GM23338 (cell line): Measurements from ENCODE around the gene ZFPL1. TPM values are rescaled to one million over a fixed set of nuclear protein-coding genes. Genes with fewer than 3 reads are reported as not detected.

ENCODE experiments used
- ATAC-seq: fragments of 200-7000 bp; cut with Tn5 transposase; 3 replicates; pipeline ENCODE4 v1.9.1; 2020
- DNase-seq: peaks from one replicate; pipeline ENCODE4 v3.0.0-alpha.2; 2015; ENCODE audit warnings: low spot score
- H2AFZ ChIP-seq: fragments of 200-600 bp; sonication (generic); 2 replicates; pipeline ENCODE4 v1.8.0; 2016; ENCODE audit warnings: antibody characterized with exemption, mild to moderate bottlenecking, moderate library complexity
- H3F3A ChIP-seq: fragments of 200-600 bp; sonication (generic); replicated peaks from 2 replicates; pipeline ENCODE4 v1.8.0; 2017; ENCODE audit warnings: antibody characterized with exemption, mixed run types, low read depth
- H3K27ac ChIP-seq: fragments of 200-600 bp; sonication (generic); 2 replicates; pipeline ENCODE4 v1.6.1; 2016; ENCODE audit warnings: low read depth
- H3K27me3 ChIP-seq: fragments of 200-600 bp; sonication (generic); 2 replicates; pipeline ENCODE4 v1.8.0; 2016; ENCODE audit warnings: mild to moderate bottlenecking, mixed run types, moderate library complexity; ENCODE audit not compliant: insufficient read depth
- H3K36me3 ChIP-seq: fragments of 200-600 bp; sonication (generic); 2 replicates; pipeline ENCODE4 v1.8.0; 2016; ENCODE audit warnings: mild to moderate bottlenecking; ENCODE audit not compliant: insufficient read depth
- H3K4me1 ChIP-seq: fragments of 200-600 bp; sonication (generic); 2 replicates; pipeline ENCODE4 v1.8.0; 2016; ENCODE audit warnings: mild to moderate bottlenecking, moderate library complexity; ENCODE audit not compliant: insufficient read depth
- H3K4me2 ChIP-seq: fragments of 200-600 bp; sonication (generic); 2 replicates; pipeline ENCODE4 v1.7.1; 2017; ENCODE audit warnings: mixed run types
- H3K4me3 ChIP-seq: fragments of 200-600 bp; sonication (generic); 2 replicates; pipeline ENCODE4 v1.6.1; 2016; ENCODE audit warnings: mixed run types
- H3K79me2 ChIP-seq: fragments of 200-600 bp; sonication (generic); replicated peaks from 2 replicates; pipeline ENCODE4 v1.8.0; 2017; ENCODE audit warnings: mild to moderate bottlenecking; ENCODE audit not compliant: insufficient read depth
- H3K9me2 ChIP-seq: fragments of 200-600 bp; sonication (generic); 2 replicates; pipeline ENCODE4 v1.8.0; 2017; ENCODE audit not compliant: insufficient read depth
- H4K20me1 ChIP-seq: fragments of 200-600 bp; sonication (generic); replicated peaks from 2 replicates; pipeline ENCODE4 v1.8.0; 2017; ENCODE audit warnings: mild to moderate bottlenecking; ENCODE audit not compliant: insufficient read depth
- H3K27ac Mint-ChIP-seq: 2 replicates; pipeline ENCODE4 v1.8.0; 2020; ENCODE audit warnings: inconsistent platforms, mild to moderate bottlenecking, moderate library complexity, mixed read lengths
- H3K27me3 Mint-ChIP-seq: 3 replicates; pipeline ENCODE4 v1.8.0; 2022; ENCODE audit warnings: low read depth, mild to moderate bottlenecking, moderate library complexity, mixed read lengths, inconsistent platforms; ENCODE audit not compliant: insufficient read depth, poor library complexity
- H3K36me3 Mint-ChIP-seq: 3 replicates; pipeline ENCODE4 v1.8.0; 2021; ENCODE audit warnings: low read depth, mild to moderate bottlenecking, inconsistent platforms, moderate library complexity, mixed read lengths
- H3K4me1 Mint-ChIP-seq: 3 replicates; pipeline ENCODE4 v1.8.0; 2020; ENCODE audit warnings: mild to moderate bottlenecking, inconsistent platforms, mixed read lengths
- H3K4me3 Mint-ChIP-seq: 3 replicates; pipeline ENCODE4 v1.8.0; 2021; ENCODE audit warnings: moderate library complexity, mild to moderate bottlenecking, inconsistent platforms, mixed read lengths
- H3K9me3 Mint-ChIP-seq: 3 replicates; pipeline ENCODE4 v1.8.0; 2020; ENCODE audit warnings: moderate library complexity, mild to moderate bottlenecking, inconsistent platforms, mixed read lengths
- CTCF ChIP-seq, 2 experiments: fragments of 200-600 bp in 1 of 2; sonication (generic) in 1 of 2; conservative IDR thresholded peaks; 2 replicates each; pipeline versions ENCODE4 v1.5.1 to v1.6.1; 2016 to 2017; ENCODE audit warnings: antibody characterized with exemption in 2 of 2, low read depth in 2 of 2, mild to moderate bottlenecking in 2 of 2, moderate library complexity in 1 of 2
- NANOG ChIP-seq: IDR thresholded peaks from 2 replicates; pipeline ENCODE4 v1.6.1; 2016; ENCODE audit warnings: antibody characterized with exemption, borderline replicate concordance
- POLR2AphosphoS5 ChIP-seq: IDR thresholded peaks from 2 replicates; pipeline ENCODE4 v1.6.1; 2016; ENCODE audit warnings: antibody characterized with exemption, low read depth
- ZNF114 ChIP-seq: fragments of 250-450 bp; sonication (Bioruptor Pico); IDR thresholded peaks from 2 replicates; pipeline ENCODE4 v1.5.0; 2020; ENCODE audit warnings: mild to moderate bottlenecking, moderate library complexity
- polyA plus RNA-seq: library from polyadenylated mRNA; unstranded; fragments of >200 nt; fragmentation: Nextera tagmentation; extraction: Ambion mirVana; gene quantifications from 2 replicates; pipeline ENCODE4 v1.2.1, GENCODE V29; 2016
- total RNA-seq: library from RNA; depleted of rRNA; stranded (reverse); fragments of >200 nt; shearing (Covaris generic); gene quantifications from 2 replicates; pipeline ENCODE4 v1.2.3, GENCODE V29; 2014
- TF ChIP-seq, protein P1 (sequence below): fragments of 250-450 bp; sonication (Bioruptor Pico); IDR thresholded peaks from 2 replicates; pipeline ENCODE4 v1.5.0; 2020; ENCODE audit warnings: mild to moderate bottlenecking, moderate library complexity
- TF ChIP-seq, protein P2 (sequence below): IDR thresholded peaks from one replicate; pipeline ENCODE4 v1.6.1; 2018; ENCODE audit warnings: antibody characterized with exemption; ENCODE audit not compliant: unreplicated experiment

Gene ZFPL1
- total and polyA plus RNA-seq, 2 experiments from 2014 or later: 26.3 to 26.8 TPM

DNA sequence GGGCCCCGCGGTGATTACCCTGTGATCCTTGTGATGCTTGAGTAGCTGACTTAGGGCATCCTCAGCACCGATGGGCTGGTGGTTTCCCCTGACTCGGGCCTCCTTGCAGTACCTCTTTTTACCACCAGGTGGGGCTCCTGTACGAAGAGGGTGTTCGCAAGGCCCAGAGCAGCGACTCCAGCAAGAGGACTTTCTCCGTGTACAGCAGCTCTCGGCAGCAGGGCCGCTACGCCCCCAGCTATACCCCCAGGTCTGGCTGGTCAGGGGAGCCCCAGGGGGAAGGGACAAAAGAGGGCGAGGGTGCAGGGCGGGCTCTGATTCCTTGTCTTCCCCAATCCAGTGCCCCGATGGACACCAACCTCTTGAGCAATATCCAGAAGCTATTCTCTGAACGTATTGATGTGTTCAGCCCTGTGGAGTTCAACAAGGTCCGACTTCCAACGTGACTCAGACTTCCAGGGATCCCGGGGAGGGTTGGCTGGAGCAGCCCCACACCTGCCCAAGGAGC lies 26.4 kb downstream of the ZFPL1 start:
- Mint-ChIP-seq H3K9me3 (peaks cover 2% of the 10 kb centered on the region), H3K27me3 (peaks cover 29% of the 10 kb centered on the region), H3K4me3 (0 out of 3 replicates have a peak overlapping the region, but pooled peaks have one; percentile 12), H3K4me1 (peaks cover 25% of the 10 kb centered on the region), H3K27ac (no peak overlapping the region), H3K36me3 (peaks cover 18% of the 10 kb centered on the region; the same call in 2 of the 3 replicates)
- peak; percentile 21 for ATAC-seq
- Histone ChIP-seq H3K4me1 (peaks cover 13% of the 10 kb centered on the region), H3K27me3 (no peaks in the 10 kb centered on the region), H3K9me2 (no peaks in the 10 kb centered on the region), H2AFZ (no peak overlapping the region), H3F3A (peaks cover 9% of the 10 kb centered on the region; the same call in 1 of the 2 replicates), H3K4me3 (no peak overlapping the region), H4K20me1 (no peaks in the 10 kb centered on the region; the same call in 1 of the 2 replicates), H3K79me2 (0 out of 2 replicates have a peak, but pooled peaks cover 5% of the 10 kb centered on the region), H3K4me2 (peak overlapping the region; percentile 66; the same call in 1 of the 2 replicates), H3K27ac (no peak overlapping the region), H3K36me3 (no peaks in the 10 kb centered on the region)
- TF ChIP-seq POLR2AphosphoS5 (no peak), CTCF (conservative IDR thresholded peaks at IDR 0.05; ENCODE audit: low read depth in 2 of 2) (peak; percentile 84 to 90)
- peak; percentile 93 for DNase-seq

GRCh38 chr11:65111159-65111743 lies 27.2 kb downstream of the ZFPL1 start:
- no peak for DNase-seq
- no peak overlapping the region for H3K27ac ChIP-seq
- H3K9me2 ChIP-seq: no peaks in the 10 kb centered on the region
- H3K4me3 Mint-ChIP-seq: peak overlapping the region; percentile 96
- H3K9me3 Mint-ChIP-seq: peaks cover 2% of the 10 kb centered on the region; the same call in 2 of the 3 replicates
- peaks cover 13% of the 10 kb centered on the region for H3K4me1 ChIP-seq
- H2AFZ ChIP-seq: no peak overlapping the region
- peaks cover 4% of the 10 kb centered on the region; the same call in 1 of the 2 replicates for H3K79me2 ChIP-seq
- no peaks in the 10 kb centered on the region for H3K27me3 ChIP-seq
- H3K36me3 ChIP-seq: no peaks in the 10 kb centered on the region
- peak overlapping the region; percentile 99 for H3K4me2 ChIP-seq
- peaks cover 34% of the 10 kb centered on the region for H3K27me3 Mint-ChIP-seq
- peaks cover 12% of the 10 kb centered on the region for H3F3A ChIP-seq
- peaks cover 25% of the 10 kb centered on the region for H3K4me1 Mint-ChIP-seq
- H3K27ac Mint-ChIP-seq: no peak overlapping the region; the same call in 1 of the 2 replicates
- H3K4me3 ChIP-seq: peak overlapping the region; percentile 99
- H4K20me1 ChIP-seq: peaks cover 5% of the 10 kb centered on the region; the same call in 1 of the 2 replicates
- no peak for ATAC-seq
- H3K36me3 Mint-ChIP-seq: peaks cover 22% of the 10 kb centered on the region; the same call in 2 of the 3 replicates
- TF ChIP-seq NANOG (no peak), ZNF114 (CRISPR knock-in tag) (no peak)
- TF ChIP-seq, protein P1, sequence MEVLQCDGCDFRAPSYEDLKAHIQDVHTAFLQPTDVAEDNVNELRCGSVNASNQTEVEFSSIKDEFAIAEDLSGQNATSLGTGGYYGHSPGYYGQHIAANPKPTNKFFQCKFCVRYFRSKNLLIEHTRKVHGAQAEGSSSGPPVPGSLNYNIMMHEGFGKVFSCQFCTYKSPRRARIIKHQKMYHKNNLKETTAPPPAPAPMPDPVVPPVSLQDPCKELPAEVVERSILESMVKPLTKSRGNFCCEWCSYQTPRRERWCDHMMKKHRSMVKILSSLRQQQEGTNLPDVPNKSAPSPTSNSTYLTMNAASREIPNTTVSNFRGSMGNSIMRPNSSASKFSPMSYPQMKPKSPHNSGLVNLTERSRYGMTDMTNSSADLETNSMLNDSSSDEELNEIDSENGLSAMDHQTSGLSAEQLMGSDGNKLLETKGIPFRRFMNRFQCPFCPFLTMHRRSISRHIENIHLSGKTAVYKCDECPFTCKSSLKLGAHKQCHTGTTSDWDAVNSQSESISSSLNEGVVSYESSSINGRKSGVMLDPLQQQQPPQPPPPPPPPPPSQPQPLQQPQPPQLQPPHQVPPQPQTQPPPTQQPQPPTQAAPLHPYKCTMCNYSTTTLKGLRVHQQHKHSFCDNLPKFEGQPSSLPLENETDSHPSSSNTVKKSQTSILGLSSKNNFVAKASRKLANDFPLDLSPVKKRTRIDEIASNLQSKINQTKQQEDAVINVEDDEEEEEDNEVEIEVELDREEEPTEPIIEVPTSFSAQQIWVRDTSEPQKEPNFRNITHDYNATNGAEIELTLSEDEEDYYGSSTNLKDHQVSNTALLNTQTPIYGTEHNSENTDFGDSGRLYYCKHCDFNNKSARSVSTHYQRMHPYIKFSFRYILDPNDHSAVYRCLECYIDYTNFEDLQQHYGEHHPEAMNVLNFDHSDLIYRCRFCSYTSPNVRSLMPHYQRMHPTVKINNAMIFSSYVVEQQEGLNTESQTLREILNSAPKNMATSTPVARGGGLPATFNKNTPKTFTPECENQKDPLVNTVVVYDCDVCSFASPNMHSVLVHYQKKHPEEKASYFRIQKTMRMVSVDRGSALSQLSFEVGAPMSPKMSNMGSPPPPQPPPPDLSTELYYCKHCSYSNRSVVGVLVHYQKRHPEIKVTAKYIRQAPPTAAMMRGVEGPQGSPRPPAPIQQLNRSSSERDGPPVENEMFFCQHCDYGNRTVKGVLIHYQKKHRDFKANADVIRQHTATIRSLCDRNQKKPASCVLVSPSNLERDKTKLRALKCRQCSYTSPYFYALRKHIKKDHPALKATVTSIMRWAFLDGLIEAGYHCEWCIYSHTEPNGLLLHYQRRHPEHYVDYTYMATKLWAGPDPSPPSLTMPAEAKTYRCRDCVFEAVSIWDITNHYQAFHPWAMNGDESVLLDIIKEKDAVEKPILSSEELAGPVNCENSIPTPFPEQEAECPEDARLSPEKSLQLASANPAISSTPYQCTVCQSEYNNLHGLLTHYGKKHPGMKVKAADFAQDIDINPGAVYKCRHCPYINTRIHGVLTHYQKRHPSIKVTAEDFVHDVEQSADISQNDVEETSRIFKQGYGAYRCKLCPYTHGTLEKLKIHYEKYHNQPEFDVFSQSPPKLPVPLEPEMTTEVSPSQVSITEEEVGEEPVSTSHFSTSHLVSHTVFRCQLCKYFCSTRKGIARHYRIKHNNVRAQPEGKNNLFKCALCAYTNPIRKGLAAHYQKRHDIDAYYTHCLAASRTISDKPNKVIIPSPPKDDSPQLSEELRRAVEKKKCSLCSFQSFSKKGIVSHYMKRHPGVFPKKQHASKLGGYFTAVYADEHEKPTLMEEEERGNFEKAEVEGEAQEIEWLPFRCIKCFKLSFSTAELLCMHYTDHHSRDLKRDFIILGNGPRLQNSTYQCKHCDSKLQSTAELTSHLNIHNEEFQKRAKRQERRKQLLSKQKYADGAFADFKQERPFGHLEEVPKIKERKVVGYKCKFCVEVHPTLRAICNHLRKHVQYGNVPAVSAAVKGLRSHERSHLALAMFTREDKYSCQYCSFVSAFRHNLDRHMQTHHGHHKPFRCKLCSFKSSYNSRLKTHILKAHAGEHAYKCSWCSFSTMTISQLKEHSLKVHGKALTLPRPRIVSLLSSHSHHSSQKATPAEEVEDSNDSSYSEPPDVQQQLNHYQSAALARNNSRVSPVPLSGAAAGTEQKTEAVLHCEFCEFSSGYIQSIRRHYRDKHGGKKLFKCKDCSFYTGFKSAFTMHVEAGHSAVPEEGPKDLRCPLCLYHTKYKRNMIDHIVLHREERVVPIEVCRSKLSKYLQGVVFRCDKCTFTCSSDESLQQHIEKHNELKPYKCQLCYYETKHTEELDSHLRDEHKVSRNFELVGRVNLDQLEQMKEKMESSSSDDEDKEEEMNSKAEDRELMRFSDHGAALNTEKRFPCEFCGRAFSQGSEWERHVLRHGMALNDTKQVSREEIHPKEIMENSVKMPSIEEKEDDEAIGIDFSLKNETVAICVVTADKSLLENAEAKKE (CRISPR knock-in tag): no peak
- TF ChIP-seq, protein P2, sequence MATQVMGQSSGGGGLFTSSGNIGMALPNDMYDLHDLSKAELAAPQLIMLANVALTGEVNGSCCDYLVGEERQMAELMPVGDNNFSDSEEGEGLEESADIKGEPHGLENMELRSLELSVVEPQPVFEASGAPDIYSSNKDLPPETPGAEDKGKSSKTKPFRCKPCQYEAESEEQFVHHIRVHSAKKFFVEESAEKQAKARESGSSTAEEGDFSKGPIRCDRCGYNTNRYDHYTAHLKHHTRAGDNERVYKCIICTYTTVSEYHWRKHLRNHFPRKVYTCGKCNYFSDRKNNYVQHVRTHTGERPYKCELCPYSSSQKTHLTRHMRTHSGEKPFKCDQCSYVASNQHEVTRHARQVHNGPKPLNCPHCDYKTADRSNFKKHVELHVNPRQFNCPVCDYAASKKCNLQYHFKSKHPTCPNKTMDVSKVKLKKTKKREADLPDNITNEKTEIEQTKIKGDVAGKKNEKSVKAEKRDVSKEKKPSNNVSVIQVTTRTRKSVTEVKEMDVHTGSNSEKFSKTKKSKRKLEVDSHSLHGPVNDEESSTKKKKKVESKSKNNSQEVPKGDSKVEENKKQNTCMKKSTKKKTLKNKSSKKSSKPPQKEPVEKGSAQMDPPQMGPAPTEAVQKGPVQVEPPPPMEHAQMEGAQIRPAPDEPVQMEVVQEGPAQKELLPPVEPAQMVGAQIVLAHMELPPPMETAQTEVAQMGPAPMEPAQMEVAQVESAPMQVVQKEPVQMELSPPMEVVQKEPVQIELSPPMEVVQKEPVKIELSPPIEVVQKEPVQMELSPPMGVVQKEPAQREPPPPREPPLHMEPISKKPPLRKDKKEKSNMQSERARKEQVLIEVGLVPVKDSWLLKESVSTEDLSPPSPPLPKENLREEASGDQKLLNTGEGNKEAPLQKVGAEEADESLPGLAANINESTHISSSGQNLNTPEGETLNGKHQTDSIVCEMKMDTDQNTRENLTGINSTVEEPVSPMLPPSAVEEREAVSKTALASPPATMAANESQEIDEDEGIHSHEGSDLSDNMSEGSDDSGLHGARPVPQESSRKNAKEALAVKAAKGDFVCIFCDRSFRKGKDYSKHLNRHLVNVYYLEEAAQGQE: no peak
